Right lung (tissue), 5 donors: ENCODE results near the gene TREX2. TPM values are rescaled to one million over a fixed set of nuclear protein-coding genes. Genes with fewer than 3 reads are reported as not detected.
"Not testable (repeated sequence)": the region's sequence is repeated elsewhere in the genome, so short reads cannot be mapped to it uniquely, and the experiment has no call there.

Experiments used
- DNase-seq, 2 donors: peaks; one replicate each; pipeline ENCODE4 v3.0.0-alpha.2; 2013
- polyA plus RNA-seq, 5 donors: library from polyadenylated mRNA; unstranded; fragments of 120-200 nt; gene quantifications; one replicate each; pipeline versions ENCODE4 v1.2.1 to v1.2.3, GENCODE V29; 2013; ENCODE audit warnings: inconsistent platforms in 1 of 5, low replicate concordance in 1 of 5; ENCODE audit not compliant: insufficient read length in 5 of 5, insufficient read depth in 1 of 5

TREX2 gene
- polyA plus RNA-seq, 5 donors = 0.35 to 1.2 (median 0.76) TPM

- no peak for DNase-seq
Measured at GRCh38 chrX:153409414-153410101, 36.3 kb downstream of the TREX2 start.

DNA sequence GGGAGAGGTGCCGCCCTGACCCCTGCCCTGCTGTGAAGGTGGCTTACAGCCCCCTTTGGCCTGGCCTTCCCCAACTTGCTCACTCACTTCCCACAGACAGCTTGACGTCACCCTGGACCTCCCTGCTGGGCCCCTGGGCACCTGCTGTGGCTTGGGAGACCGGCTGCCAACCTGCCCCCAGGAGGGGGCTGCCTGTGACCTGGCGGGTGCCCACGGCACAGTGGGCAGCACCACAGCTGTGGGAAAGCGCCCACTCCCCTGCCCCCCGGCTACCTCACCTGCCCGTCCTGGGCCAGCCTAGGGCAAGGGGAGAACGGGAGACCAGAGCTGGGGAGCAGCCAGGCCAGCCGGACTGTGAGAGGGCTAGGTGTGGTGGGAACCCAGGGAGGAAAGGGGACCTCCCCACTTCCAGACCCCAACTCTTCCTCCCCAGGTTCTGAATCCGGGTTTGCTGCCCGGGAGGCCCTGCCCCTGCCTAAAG lies 36.9 kb downstream of the TREX2 start:
- DNase-seq = no peak

GRCh38 chrX:153408221-153408721 lies 37.6 kb downstream of the TREX2 start:
- no peak for DNase-seq

DNA sequence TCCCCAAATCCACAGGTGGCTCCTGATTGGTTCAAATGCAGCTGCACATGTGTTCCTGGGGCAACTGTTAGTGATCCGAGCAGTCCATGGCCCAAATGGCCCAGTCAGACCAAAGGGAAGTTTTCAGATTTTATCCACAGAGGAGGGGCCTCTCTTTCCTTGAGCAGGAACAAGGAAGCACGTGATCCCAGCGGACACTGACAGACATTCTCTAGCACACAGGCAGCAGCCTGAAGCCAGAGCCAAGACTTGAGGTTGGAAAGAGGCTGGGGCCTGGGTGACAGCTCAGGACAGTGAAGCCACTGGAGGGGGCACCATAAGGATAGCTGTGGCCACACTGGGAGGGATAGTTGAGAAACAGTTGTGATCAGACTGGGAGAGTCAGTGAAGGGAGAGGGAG lies 38.1 kb downstream of the TREX2 start:
- no peak for DNase-seq

GRCh38 chrX:153406903-153407302 lies 39.0 kb downstream of the TREX2 start:
- DNase-seq = no peak

- DNase-seq = no peak
Measured at GRCh38 chrX:153406011-153406410, 39.8 kb downstream of the TREX2 start.

GRCh38 chrX:153405426-153405825 lies 40.4 kb downstream of the TREX2 start:
- no peak for DNase-seq

DNA sequence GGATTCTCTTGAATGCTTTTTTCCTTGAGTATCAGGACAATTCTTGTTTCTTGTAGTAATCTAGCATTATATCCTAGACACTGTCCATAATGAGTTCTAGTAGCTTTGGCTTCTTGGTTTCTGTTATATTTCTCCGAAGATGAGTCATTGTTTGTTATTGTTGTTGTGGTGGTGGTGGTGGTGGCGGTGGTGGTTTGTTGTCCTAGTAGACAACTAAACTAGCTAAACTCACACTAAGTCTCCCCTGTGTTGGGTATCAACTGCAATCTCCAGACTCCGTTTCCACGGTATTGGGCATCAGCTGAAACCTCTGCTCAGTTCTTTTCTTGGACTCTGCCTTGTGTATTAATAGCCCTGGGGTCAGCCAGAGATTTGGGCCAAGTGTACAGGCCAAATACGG lies 41.5 kb downstream of the TREX2 start:
- not testable (repeated sequence) for DNase-seq

DNA sequence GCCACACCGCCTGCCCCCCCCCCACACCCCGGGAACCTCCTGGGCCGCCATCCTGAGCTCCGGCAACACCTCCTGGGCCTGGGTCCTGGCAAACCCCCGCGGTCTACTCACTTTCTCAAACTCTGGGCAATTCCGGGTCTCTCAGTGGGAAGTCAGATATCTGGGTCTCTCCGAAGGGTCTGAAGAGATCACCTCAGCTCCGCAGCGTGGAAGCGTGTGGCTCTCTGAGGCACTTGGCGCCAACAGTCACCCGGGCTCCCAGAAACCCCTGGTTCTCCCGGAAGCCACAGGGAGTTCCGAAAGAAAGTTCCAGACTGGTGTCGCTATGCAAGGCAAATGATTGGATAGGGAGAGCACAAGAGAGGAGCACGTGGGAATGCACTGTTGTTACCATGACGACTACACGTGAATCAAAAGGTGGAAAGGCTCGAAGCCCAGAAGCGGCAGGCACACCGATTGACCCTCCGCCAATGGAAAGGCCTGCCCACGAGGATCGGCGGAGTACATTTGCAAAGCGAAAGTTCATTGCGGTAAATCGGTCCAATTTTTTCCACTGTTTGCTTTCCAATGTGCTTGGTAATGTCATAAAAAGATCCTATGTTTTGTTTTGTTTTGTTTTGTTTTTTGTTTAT lies 44.6 kb downstream of the TREX2 start, which contains the start of gene PNMA6E:
TSS of gene PNMA6E (minus strand) at position 218 of the 632 bp plus-strand sequence. CDS start 2,501 bp downstream, outside the sequence.
- DNase-seq = no peak

GRCh38 chrX:153400146-153401132 lies 45.4 kb downstream of the TREX2 start:
- no peak for DNase-seq

DNA sequence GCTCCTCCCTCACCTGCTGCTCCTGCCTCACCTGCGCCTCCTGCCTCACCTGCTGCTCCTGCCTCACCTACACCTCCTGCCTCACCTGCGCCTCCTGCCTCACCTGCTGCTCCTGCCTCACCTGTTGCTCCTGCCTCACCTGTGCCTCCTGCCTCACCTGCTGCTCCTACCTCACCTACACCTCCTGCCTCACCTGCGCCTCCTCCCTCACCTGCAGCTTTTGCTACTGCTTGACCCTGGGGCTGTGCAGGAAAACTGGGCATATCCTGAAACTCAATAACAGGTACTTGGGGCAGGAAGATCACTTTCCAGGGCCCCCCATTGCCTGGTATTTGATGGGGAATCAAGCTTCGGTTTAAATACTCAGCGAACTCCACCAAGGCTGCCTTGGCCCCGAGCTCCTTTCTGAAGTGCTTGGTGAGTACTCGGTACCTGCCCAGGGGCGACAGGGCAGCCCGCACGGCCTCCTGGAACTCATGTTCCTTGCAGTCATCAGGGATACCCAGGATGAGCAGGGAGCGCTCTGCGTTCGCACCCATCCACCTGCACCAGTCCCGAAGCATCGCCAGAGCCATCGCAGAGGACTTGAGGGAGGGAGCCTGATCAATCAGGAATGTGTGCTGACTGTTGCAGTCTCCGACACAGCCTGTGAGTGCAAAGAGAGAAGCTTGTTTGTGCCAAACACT lies 47.4 kb downstream of the TREX2 start:
- DNase-seq = no peak

GRCh38 chrX:153397256-153397960 lies 48.4 kb downstream of the TREX2 start:
- no peak for DNase-seq

- no peak for DNase-seq
Measured at GRCh38 chrX:153396320-153397195, 49.3 kb downstream of the TREX2 start.

GRCh38 chrX:153395613-153396319 lies 50.1 kb downstream of the TREX2 start:
- no peak for DNase-seq

DNA sequence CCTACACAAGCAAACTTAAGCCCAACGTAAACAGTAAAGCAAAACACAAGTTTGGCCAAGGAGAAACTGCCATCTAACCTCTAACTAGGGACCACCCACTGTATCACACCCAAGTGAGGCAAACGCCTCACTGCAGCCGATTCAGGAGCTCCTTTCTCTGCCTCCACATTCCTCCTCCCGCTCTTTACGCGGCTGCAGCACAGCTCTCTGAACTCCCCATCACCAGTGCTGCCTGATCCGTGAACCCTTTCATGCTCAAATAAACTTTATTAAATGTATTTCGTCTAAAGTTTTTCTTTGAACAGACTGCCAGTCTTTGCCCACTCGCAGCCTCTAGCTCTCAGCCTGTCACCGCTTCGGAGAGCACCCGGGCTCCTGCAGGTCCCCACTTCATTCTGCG lies 51.2 kb downstream of the TREX2 start:
- no peak for DNase-seq
